Measurements from ENCODE around the gene SBF2.

GRCh38 chr11:9804419-9804902, 489.6 kb downstream of the SBF2 start:
- TF ChIP-seq NR2F2 (IDR thresholded peaks at IDR 0.05; ENCODE audit: borderline replicate concordance, low read depth) (no peak), ZKSCAN1 (IDR thresholded peaks at IDR 0.05; ENCODE audit: low read length) (no peak), ZNF136 (CRISPR knock-in tag; IDR thresholded peaks at IDR 0.05; ENCODE audit: low read depth) (no peak), HNRNPLL (IDR thresholded peaks at IDR 0.05; ENCODE audit: low read depth, low read length, poor library complexity, severe bottlenecking) (no peak), POLR2AphosphoS5 (IDR thresholded peaks at IDR 0.05; ENCODE audit: low read depth, low read length) (no peak), KDM6A (CRISPR knock-in tag; IDR thresholded peaks at IDR 0.05; ENCODE audit: low read depth) (no peak), EP300 (IDR thresholded peaks at IDR 0.05; ENCODE audit: low read depth in 2 of 2, low read length in 2 of 2) (no peak), EP300 (CRISPR knock-in tag; IDR thresholded peaks at IDR 0.05; ENCODE audit: borderline replicate concordance) (no peak), NAIF1 (CRISPR knock-in tag; IDR thresholded peaks at IDR 0.05; ENCODE audit: borderline replicate concordance) (no peak)
- TF ChIP-seq, protein P1, sequence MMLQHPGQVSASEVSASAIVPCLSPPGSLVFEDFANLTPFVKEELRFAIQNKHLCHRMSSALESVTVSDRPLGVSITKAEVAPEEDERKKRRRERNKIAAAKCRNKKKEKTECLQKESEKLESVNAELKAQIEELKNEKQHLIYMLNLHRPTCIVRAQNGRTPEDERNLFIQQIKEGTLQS (CRISPR knock-in tag; IDR thresholded peaks at IDR 0.05) = no peak
- TF ChIP-seq, protein P2, sequence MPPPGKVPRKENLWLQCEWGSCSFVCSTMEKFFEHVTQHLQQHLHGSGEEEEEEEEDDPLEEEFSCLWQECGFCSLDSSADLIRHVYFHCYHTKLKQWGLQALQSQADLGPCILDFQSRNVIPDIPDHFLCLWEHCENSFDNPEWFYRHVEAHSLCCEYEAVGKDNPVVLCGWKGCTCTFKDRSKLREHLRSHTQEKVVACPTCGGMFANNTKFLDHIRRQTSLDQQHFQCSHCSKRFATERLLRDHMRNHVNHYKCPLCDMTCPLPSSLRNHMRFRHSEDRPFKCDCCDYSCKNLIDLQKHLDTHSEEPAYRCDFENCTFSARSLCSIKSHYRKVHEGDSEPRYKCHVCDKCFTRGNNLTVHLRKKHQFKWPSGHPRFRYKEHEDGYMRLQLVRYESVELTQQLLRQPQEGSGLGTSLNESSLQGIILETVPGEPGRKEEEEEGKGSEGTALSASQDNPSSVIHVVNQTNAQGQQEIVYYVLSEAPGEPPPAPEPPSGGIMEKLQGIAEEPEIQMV (CRISPR knock-in tag; IDR thresholded peaks at IDR 0.05; ENCODE audit: low read depth) = no peak
